ENCODE data around the gene RMND5A.

The RMND5A gene

DNA sequence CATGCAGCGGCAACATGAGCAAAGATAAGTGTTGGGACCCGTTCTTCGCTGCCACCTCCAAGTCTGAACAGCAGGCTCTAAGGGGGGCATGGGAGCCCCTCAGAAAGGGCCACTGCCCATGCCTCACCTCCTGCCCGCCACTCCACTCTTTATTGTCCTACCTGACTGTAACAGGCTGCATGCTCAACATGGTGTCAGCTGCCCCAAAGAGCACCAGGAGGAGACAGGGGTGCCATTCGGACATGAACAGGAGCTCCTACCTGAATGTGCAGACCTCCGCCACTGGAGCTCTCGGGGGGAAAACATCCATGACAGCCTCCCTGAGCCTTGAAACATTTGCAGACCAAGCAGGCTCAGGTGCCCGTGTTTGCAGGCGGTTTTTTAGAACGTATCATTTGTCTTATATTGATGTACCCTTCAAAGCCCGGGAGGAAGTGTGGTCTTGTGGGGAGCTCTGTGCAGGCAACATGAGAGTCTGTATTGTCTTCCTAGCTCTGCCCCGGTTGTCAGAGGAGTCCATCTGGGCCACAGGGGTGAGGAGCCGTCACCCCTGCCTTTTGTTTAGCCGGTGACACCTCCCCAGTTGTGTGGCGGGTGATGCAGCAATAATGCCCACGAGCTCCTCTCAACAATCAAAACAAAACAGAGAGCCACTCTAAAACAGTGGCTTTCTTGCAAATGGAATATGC lies 105.7 kb downstream of the RMND5A start:
- DNase-seq: no peak

- DNase-seq: no peak
Measured at GRCh38 chr2:86826951-86827350, 106.9 kb downstream of the RMND5A start.
